NOMO-1 treated with DMSO at 0.1 percent for 48 hours (cell line): Measurements from ENCODE around the gene KIF3C.
"Not testable (repeated sequence)": the region's sequence is repeated elsewhere in the genome, so short reads cannot be mapped to it uniquely, and the experiment has no call there.

ENCODE experiments used
- DNase-seq: peaks from one replicate; lab custom pipeline; 2025; ENCODE audit not compliant: unreplicated experiment; lab: John Stamatoyannopoulos, UW

Gene KIF3C

DNA sequence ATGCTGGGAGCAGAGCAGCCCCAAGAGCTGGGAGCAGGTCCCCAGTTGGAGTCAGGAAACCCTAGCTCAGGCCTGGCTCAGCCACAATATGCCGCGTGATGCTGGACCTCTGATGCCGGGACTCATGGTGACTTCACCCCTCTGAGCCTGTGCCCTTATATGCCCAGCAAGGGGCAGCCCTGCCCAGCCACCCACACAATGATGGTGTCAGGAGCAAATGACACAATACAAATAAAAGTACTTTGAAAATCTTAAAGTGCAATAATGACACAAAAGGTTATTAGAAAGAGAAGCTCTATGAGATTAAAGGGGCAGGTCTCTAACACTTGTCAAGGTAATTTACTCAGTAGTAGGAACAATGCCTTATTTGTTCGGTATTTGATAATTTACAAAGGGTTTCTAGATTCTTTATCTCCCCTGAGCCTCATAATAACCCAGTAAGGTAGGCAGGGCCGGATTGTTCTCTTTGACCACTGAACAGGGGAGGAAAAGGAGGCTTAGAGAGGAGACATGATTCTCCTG lies 18.3 kb upstream of the KIF3C start:
- no peak for DNase-seq

DNA sequence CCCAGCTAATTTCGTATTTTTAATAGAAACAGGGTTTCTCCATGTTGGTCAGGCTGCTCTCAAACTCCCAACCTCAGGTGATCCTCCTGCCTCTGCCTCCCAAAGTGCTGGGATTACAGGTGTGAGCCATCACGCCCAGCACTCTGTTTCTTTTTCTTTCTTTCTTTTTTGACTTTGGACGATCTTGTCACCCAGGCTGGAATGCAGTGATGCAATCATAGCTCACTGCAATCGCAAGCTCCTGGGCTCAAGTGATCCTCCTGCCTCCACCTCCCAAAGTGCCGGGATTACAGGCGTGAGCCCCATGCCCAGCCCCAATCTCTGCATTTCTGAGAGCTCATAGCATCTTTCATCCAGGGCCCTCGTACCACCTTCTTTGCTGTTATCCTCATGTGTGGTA lies 17.1 kb upstream of the KIF3C start:
- not testable (repeated sequence) for DNase-seq

DNA sequence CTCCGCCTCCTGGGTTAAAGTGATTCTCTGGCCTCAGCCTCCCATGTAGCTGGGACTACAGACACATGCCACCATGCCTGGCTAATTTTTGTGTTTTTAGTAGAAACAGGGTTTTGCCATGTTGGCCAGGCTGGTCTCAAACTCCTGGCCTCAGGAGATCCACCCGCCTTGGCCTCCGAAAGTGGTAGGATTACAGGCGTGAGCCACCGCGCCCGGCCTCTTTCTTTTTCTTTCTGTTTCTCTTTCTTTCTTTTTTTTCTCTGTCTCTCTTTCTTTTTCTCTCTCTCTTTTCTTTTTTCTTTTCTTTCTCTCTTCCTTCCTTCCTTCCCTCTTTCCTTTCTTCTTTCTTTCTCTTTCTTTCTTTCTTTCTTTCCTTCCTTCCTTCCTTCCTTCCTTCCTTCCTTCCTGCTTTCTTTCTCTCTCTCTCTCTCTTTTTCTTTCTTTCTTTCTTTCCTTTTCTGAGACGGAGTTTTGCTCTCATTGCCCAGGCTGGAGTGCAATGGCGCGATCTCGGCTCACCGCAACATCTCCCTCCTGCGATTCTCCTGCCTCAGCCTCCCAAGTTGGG lies 16.6 kb upstream of the KIF3C start:
- not testable (repeated sequence) for DNase-seq

DNA sequence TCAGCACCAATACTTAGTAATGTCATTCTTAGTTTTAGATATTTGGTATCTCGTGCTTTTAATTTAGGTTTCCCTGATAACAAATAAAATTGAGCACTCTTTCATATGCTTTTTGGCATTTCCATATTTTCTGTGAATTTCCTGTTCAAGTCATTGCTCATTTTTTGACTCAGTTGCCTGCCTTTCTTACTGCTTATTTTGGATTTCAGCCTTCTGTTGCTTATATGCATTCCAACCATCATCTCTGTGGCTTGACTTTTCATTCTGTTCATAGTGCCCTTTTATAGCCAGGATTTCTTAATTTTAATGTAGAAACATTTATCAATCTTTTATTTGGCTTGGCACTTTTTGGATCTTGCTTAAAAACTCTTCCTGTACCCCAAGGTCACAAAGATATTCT lies 14.5 kb upstream of the KIF3C start:
- no peak for DNase-seq

DNA sequence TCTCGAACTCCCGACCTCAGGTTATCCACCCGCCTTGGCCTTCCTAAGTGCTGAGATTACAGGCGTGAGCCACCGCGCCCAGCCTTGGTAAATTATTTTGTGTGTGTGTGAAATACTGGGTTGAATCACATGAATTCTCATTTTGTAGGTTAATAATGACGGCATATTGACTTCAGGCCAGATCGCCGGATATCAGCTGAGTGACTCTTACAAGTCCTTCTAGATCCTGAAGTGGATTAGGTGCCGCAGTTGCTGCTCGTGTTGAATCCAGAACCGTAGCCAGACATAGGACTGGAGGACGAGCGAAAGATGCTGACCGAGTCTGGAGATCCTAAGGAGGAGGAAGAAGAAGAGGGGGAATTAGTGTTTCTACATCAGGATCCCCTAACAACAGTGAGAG lies 12.2 kb upstream of the KIF3C start:
- DNase-seq, result no peak

DNA sequence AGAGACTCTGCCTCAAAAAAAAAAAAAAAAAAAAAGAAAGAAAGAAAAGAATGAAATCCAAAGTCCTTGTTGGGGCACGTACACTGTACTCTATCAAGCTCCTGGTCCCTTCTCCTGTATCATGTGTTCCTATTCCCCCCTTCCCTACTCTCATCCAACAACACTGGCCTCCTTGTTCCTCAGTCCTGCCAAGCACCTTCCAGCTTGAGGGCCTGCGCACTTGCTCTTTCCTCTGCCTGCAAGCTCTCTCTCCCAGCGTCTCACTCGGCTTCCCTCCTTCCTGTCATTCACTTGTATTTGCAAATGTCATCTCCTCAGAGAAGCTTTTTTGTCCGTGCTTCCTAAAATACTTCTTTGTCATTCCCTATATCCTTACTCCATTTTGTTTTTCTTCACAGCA lies 10.8 kb upstream of the KIF3C start:
- no peak for DNase-seq

DNA sequence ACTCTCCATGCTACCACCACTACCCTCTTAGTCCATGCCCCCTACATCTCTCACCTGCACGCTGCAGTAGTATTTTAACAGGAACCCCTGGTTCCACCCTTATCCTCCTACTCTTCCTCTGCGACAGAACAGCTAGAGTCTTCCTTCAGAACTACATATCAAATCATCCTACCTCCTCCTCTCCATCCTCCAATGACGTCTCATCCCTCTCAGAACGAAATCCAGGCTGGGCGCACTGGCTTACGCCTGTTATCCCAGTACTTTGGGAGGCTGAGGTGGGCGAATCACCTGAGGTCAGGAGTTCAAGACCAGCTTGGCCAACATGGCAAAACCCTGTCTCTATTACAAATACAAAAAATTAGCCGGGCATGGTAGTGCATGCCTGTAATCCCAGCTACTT lies 10.3 kb upstream of the KIF3C start:
- no peak for DNase-seq

DNA sequence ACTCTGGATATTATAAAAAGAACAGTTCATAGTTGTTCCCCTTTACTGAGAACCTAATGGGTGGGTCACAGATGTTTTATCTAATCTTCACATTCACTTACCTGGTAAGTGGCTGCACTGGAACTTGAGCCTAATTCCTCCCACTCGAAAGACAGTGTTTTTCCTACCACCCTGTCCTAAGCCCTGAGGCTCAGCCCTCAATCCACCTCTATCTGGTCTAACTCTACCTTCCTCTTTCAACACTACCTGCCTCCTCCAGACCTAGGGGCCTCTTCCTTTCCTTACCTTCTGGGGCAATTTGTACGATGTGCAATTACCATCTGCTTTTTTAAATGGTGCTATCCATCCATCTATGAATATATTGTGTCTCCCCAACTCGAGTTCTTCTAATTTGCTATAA lies 9.7 kb upstream of the KIF3C start:
- DNase-seq, result peak; percentile 43

DNA sequence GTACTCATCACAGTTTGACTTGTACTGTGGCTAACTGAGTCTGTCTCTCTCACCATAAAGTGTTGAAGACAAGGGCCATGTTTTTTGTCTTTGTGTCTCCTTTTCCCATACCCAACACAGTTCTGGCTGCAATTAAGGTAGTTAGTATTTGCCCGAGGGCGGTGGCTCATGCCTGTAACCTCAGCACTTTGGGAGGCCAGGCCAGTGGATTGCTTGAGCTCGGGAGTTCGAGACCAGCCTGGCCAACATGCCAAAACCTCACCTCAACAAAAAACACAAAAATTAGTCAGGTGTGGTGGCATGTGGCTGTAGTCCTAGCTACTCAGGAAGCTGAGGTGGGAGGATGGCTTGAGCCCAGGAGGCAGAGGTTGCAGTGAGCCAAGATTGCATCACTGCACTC lies 6.9 kb upstream of the KIF3C start:
- no peak for DNase-seq

DNA sequence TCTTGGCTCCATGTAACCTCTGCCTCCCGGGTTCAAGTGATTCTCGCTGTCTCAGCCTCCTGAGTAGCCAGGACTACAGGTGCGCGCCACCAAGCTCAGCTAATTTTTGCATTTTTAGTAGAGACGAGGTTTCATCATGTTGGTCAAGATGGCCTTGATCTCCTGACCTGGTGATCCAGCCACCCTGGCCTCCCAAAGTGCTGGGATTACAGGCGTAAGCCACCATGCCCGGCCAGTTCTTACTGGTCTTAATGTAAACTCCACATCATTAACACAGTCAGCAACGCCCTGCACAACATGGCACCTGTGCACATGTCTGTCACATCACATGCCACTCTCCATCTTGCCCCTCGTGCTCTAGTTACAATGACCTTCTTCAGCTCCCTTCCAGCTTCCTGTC lies 5.8 kb upstream of the KIF3C start:
- DNase-seq, result no peak

DNA sequence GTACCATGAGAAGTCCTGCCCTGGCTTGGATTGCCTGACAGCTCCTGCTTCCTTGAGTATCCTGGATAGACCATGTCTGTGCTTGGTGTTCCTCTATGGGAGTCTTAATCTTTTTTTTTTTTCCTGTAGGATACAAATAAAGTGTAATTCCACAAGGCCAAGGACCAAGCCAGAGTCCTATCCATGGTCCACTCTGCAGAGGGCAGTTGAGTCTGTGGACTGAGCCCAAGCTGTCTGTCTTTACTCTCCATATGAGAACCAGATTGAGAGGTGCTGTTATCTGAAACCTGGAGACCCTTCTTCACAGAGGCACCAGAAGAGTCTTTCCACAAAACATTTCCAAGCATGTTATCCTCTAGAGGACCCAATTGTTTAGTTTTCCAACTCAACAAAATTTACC lies 1.4 kb upstream of the KIF3C start:
- DNase-seq, result no peak

DNA sequence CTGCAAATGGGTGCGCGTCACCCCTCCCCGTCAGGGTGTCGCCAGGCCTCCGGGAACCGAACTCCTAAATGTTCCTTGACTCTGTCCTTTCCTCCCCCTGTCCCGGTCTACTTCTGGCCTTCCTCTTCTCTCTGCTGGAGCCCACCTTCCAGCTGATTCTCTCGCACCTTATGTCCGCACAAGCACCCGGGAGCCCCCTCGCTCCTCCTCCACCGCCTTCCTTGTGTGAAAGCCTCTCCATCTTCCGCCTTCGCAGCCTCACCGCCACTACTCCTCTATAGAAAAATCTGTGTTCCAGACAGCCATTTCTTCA lies 627 bp upstream of the KIF3C start:
- DNase-seq, result no peak

DNA sequence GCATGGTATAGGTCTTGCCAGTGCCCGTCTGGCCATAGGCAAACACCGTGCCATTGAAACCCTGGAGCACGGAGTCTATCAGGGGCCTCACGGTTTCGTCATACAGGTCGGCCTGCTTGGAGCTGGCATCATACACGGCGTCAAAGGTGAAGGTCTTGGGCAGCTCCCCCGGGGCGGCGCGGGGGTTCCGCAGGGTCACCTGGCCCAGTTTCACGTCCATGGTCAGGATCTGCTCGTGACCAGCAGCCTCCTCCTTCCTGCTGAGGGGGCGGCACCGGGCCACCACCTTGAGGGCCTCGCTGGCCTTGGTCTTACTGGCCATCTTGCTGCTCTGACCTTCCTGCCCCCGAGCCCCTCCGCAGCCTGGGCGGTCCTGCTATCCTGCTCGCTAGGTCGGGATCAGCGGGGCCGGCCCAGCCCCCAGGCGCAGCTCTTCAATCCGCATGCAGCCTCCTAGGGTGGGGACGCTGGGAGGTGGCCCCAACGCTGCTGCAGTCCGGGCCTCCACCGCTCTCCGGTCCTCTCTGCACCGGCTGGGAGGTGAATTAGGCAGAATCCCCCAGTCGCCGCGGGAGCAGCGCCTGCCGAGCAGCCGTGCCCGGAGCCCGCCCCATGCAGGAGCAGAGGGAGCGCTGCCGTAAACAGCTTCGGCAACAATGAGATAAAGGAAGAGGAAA lies 563 bp downstream of the KIF3C start:
- no peak for DNase-seq

DNA sequence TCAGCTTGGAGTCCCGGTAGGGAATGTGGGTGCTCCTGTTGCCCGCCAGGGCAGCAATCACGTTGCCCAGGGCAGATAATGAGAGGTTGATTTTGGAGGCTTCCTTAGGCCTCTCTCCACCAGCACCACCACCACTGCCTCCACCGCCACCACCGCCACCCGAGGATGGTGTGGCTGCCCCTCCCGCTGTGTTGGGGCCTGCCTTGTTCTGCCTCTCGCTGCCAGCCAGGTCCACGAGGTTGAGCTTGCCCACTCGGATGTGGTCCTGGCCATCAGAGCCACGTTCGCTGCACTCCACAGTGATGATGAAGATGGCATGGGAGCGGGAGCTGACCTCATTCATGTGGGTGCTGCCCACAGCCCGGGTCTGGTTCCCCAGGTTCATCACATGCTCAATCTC lies 1.3 kb downstream of the KIF3C start:
- no peak for DNase-seq

DNA sequence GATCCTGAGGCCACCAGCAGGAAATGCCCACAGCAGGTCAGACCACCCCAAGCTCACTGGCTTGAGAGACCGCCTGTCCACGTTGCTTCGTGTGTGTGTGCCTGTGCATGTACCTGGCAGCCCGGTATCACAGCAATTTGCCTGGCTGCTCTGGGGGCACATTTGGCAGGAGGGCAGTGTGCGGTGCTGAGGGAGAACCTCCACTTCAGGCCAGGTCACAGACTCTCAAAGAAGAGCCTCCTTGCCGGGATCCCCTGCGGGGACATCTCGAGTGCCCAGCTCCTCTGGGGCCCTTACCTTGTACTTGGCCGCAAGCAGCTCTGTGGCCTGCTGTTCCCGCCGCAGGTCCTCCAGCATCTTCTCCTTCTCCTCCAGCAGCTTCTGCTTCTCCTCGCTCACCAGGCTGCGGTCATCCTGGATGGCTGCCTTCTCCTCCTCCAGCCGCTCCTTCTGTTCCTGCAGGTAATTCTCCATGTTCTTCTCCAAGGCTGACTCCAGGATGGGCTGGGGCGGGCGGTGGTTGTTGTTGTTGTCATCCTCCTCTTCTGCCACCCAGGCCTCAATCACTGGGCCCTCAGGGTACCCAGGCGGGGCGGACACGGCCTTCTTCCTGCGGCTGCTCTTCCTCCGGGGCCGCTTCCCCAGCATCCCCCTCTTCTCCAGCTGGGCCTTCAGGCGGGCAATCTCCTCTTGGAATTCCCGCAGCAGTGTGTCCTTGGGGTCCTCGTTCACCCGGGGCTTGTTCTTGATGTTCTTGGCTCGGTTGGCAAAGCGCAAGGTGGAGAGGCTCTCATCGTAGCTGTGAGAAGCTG lies 2.0 kb downstream of the KIF3C start:
- DNase-seq, result no peak

DNA sequence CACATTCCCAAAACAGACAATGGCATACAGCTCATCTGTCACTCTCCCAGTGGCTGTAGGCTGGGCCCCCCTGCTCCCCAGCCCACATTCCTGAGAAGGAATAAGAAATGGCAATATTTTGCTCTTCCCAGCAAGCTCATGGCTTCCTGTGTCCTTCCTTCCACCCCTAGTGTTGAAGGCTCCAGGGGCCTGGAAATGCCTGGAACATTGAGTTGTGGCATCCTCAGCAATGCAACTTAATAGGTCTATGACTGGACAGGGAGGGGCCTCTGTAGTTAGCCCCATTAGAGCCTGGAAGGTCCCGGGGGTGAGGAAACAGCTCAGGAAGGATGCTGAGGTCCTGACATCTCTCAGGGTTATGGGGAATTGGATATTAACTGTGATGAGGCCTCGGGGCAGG lies 3.3 kb downstream of the KIF3C start:
- no peak for DNase-seq

DNA sequence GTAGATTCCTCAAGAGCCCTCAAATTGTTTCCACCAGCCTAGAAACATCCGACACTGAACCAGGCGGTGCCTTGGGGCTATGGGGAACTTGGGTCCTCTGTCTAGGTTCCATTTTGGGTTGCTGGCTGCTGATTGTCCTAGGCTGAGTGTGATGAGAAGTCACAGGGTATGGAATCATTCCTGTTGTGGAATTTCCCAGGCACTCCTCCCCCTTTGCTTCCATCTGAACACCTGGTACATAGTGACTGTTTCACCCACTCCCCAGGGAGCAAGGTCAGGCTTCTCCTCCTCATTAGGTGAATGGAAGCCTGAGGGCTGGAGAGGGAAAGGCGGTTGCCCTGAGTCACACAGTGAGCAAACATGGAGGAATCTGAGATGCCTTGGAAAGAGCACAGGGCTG lies 4.5 kb downstream of the KIF3C start:
- no peak for DNase-seq

DNA sequence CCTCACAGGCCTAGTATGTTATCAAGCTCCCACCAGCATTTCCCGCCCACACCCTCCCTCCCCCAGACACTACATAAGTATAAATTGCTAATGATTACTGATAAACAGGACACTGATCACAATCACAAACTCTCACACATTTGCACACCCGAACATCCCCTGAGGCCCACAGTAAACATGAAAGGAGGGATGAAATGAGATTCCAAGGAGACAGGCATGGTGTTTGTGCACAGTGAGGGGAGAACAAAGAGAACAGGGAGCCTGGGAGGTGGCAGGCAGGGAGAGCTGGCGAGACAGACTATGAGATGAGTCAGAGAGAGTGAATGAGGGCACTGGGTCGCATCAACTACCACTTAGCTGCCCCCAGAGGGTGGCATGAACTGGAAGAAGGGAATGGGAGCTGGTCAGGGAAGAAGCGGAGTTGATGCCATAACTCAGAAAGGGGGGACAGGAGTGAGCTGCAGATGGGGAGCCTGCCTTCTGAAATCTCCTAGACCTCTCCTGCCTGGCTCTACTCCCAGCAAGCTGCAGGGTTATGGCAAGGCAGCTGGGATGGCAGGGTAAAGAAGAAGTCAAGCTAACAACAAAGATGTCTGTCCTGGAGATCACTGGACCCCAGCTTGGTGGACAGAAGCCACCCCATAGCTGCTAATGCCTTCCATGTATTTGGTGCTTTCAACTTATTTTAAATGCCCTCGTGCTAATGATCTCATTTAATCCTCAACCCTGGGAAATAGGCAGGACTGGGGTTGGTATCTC lies 5.1 kb downstream of the KIF3C start:
- no peak for DNase-seq

DNA sequence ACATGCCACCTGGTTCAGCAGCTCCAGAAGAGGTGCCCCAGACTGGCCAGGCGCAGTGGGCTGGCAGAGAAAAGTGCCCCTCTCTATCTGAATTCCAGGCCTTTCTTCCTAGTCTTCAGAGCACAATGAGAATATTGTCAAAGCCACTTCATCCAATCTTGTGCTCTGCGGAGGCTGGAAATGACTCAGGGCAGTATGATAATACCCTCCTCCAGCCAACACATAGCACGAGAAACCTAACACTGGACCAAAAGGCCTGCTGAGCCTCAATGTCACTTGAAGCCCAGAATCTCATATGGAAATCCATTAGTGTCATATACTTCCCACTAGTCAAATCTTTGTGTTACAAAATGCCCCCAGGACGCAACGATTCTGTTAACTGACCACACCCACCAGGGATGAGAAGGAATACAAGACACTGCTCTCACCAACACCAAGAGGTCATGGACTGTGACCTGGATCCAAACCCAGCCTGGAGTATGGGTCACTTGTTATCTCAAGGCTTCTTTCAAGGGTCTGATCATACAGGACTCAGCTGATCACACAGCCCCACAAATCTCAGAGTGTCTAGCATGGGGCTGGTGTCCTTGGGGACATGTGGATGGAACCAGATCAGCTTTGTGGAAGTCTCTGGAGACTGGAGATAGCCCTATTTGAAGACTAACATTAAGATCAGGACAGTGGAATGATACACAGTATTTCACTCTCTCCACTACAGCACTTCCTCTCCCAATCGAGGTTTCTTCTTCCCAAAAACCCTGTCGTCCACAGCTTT lies 10.1 kb downstream of the KIF3C start:
- no peak for DNase-seq

DNA sequence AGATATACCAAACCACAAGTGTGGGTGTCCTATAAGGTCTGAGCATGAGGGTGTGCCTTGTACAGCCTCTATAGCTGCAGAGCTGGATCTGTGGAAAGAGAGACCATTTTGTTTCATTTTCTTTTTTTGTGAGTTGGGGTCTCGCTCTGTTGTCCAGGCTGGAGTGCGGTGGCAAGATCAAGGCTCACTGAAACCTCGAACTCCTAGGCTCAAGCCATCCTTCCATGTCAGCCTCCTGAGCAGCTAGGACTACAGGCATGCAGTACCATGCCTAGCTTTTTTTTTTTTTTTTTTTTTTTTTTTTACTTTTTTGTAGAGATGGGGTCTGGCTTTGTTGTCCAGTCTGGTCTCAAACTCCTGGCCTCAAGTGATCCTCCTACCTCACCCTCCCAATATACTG lies 10.7 kb downstream of the KIF3C start:
- DNase-seq, result no peak
